NOMO-1 (cell line): ENCODE measurements around the gene CYB5R4.
A peak's percentile ranks its signal among the peaks of the same experiment; 100 is the strongest.
"Not testable (repeated sequence)": the region's sequence is repeated elsewhere in the genome, so short reads cannot be mapped to it uniquely, and the experiment has no call there.

Experiments
- DNase-seq, 2 experiments: peaks; one replicate each; lab custom pipeline; 2025; ENCODE audit not compliant: unreplicated experiment in 2 of 2; lab: John Stamatoyannopoulos, UW

Gene CYB5R4

GRCh38 chr6:83905648-83906047, 46.2 kb downstream of the CYB5R4 start:
- DNase-seq, result no peak

- not testable (repeated sequence) for DNase-seq
These were observed 48.3 kb downstream of the CYB5R4 start for GRCh38 chr6:83907623-83908390.

GRCh38 chr6:83908813-83909212, 49.3 kb downstream of the CYB5R4 start:
- DNase-seq, result no peak

GRCh38 chr6:83911278-83911677, 51.8 kb downstream of the CYB5R4 start:
- DNase-seq, result no peak

GRCh38 chr6:83914953-83915352, 55.5 kb downstream of the CYB5R4 start:
- DNase-seq, result no peak

- no peak for DNase-seq
These were observed 57.5 kb downstream of the CYB5R4 start for GRCh38 chr6:83917001-83917400.

GRCh38 chr6:83920017-83920416, 60.5 kb downstream of the CYB5R4 start:
- DNase-seq, result no peak

GRCh38 chr6:83921315-83921714, 61.8 kb downstream of the CYB5R4 start:
- DNase-seq, result no peak

- no peak for DNase-seq
These were observed 68.0 kb downstream of the CYB5R4 start for GRCh38 chr6:83927470-83927869.

GRCh38 chr6:83928286-83928685, 68.8 kb downstream of the CYB5R4 start:
- DNase-seq, result no peak

GRCh38 chr6:83946201-83946833, 86.8 kb downstream of the CYB5R4 start:
- DNase-seq, result not testable (repeated sequence)

GRCh38 chr6:83947983-83948382, 88.5 kb downstream of the CYB5R4 start:
- not testable (repeated sequence) for DNase-seq

- DNase-seq, result no peak
These were observed 89.4 kb downstream of the CYB5R4 start for GRCh38 chr6:83948851-83949250.

- DNase-seq, result not testable (repeated sequence)
These were observed 91.9 kb downstream of the CYB5R4 start for GRCh38 chr6:83951423-83951822.

- DNase-seq, result no peak
These were observed 93.3 kb downstream of the CYB5R4 start for GRCh38 chr6:83952830-83953229.

GRCh38 chr6:83954371-83954770, 94.9 kb downstream of the CYB5R4 start:
- no peak for DNase-seq

GRCh38 chr6:83958241-83958685, 98.8 kb downstream of the CYB5R4 start:
- DNase-seq, result no peak

GRCh38 chr6:83960664-83961063, 101.2 kb downstream of the CYB5R4 start:
- no peak for DNase-seq

- DNase-seq, result peak; percentile 7 to 36
These were observed 103.1 kb downstream of the CYB5R4 start for GRCh38 chr6:83962582-83962981.

- no peak for DNase-seq
These were observed 107.0 kb downstream of the CYB5R4 start for GRCh38 chr6:83966539-83966938.

- no peak for DNase-seq
These were observed 111.1 kb downstream of the CYB5R4 start for GRCh38 chr6:83970582-83970981.

- no peak for DNase-seq
These were observed 115.0 kb downstream of the CYB5R4 start for GRCh38 chr6:83974409-83975050.
